ENCODE measurements around the gene RNF144A.

RNF144A gene

DNA sequence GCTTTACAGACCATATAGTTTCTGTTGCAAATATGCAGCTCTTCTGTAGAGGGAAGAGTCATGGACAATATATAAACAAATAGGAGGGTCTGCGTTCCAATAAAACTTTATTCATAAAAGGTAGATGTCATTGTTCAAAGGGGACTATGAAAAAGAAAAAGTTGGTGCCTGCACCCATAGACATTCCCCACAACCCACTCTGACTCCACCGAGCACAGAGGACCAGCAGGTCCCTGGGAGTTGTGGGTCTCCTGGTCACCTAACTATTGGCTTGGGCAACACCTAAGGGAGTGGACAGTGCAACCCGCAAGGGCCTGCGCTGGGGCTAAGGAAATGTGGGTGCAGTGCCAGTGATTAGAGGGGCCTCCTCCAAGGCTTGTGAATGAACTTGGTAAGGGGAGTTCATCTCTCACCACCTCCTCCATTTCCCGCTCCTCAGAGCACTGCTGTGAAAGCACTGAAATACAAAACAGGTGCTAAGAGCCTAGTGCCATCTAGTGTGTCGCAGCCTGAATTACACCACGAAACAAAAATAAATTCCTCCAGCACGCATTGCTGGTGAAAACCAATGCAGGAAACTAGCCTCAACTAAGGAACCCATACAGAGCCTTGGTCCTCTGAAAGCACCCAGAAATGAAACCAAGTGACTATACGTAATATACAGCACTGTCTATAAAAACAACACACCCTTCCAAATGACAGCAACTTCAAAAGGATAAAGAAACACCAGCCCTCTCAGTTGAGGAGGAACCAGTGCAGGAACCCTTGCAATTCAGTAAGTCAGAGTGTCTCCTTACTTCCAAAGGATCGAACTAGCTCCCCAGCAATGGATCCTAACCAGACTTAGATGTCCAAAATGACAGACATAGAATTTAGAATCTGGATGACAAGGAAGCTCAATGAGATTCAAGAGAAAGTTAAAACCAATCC, 166.6 kb downstream of the RNF144A start:
- no peak for DNase-seq (ENCODE audit: low spot score)

DNA sequence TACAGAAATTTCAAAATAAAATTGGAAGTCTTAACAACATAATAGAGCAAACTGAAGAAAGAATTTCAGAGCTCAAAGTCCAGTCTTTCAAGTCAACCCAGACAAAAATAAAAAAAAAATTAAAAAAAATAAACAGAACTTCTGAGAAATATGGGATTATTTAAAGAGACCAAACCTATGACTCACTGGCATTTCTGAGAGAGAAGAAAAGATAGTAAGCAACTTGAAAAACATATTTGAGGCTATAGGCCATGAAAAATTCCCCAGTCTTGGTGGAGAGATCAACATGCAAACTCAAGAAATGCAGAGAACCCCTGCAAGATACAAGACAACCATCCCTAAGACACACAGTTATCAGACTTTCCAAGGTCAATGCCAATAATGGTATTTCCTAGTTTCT, 167.4 kb downstream of the RNF144A start:
- DNase-seq (ENCODE audit: low spot score) = no peak

DNA sequence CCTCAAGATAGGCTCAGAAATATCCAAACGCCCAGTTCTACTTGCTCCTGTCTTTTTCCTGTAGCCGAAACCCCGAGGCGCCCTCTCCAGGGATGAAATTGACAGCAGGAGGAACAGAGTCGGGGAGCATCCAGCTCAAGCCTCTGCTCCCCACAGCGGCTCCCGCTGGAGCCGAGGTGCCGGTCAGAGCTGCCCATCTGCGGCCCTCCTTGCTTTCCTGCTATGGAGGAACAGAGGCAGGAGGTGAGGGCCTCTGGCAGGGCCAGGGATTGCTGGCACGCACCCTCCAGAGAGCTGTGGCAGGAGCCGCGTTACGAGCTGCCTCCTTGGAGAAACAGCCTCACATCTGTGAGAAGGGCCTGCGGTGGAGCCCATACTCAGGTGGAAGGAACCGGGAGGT, 172.1 kb downstream of the RNF144A start:
- no peak for DNase-seq (ENCODE audit: low spot score)

DNA sequence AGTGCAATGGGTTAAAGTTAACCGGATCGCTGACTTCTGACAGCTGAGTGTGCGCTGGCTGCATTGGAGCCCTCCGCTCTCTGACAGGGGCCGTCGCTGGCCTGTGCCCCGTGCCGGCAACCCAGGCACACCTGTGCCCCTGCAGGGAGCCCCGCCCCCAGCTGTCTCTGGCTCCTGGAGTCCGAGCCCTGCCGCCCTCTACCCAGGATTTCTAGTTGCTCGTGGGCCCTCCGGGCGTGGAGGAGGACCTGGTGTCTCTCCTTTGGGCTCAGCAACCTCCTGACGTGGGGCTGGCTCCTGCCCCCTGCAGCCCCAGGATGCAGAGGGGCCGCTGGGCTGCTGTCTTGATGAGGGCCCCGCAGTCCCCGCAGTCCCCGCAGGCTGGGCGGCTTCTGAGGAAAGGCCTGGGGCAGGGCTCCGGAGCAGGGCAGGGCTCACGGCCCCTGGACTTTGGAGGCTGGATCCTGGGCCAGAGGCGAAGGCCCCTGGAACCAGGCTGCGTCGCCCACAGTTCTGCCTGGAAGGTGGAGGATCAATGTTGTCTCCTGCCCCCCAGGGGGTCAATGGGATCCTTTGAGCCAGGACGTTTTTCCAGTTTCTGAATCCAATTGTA, 172.8 kb downstream of the RNF144A start:
- no peak for DNase-seq (ENCODE audit: low spot score)

DNA sequence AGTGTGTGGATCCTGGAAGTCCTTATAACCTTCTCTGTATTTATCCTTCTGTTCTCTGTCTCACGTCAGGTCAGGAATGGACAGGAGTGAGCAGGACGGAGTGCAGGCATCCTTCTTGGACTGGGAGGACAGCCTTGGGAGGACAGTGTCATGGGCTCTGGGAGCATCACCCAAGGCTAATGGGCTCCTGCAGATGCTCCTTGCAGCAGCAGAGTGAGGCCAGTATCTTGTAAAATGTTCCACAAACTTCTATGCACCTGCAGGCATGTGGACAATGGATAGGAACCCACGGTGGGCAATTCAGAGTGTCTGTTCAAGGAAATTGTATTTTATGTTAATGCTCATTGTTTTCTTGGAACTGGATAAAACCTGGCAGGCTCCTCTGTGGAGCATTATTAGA, 176.2 kb downstream of the RNF144A start:
- no peak for DNase-seq (ENCODE audit: low spot score)
